Activated B cell treated with CpG ODN at 0.5 μM for 24 hours (primary cell): Measurements from ENCODE around the gene SYCP2. TPM values are rescaled to one million over a fixed set of nuclear protein-coding genes. Genes with fewer than 3 reads are reported as not detected.

ENCODE experiments used
- ATAC-seq: fragments of 200-7000 bp; cut with Tn5 transposase; one replicate; pipeline ENCODE4 v1.10.0; 2021; ENCODE audit warnings: low read depth, mild to moderate bottlenecking, moderate library complexity
- CTCF ChIA-PET: fragments of 350-600 bp; sonication (Branson Sonifier 250); formaldehyde crosslinking; loops from one replicate; lab custom pipeline; 2021; ENCODE audit warnings: antibody characterized with exemption; lab: Charles Lee
- POLR2A ChIA-PET: fragments of 350-600 bp; sonication (Branson Sonifier 250); formaldehyde crosslinking; loops from one replicate; lab custom pipeline; 2021; ENCODE audit warnings: antibody characterized with exemption; lab: Charles Lee
- DNase-seq: peaks from one replicate; pipeline ENCODE4 v3.0.0; 2022
- H3K27ac Mint-ChIP-seq: one replicate; pipeline ENCODE4 v1.8.0; 2020; ENCODE audit warnings: mixed read lengths
- H3K27me3 Mint-ChIP-seq: one replicate; pipeline ENCODE4 v1.8.0; 2021; ENCODE audit warnings: mixed read lengths
- H3K36me3 Mint-ChIP-seq: one replicate; pipeline ENCODE4 v1.8.0; 2021; ENCODE audit warnings: low read depth, mixed read lengths
- H3K4me1 Mint-ChIP-seq: one replicate; pipeline ENCODE4 v1.8.0; 2021; ENCODE audit warnings: mixed read lengths
- H3K4me3 Mint-ChIP-seq: one replicate; pipeline ENCODE4 v1.8.0; 2020; ENCODE audit warnings: mild to moderate bottlenecking, mixed read lengths
- H3K9me3 Mint-ChIP-seq: one replicate; pipeline ENCODE4 v1.8.0; 2020; ENCODE audit warnings: mixed read lengths
- CTCF ChIP-seq: fragments of 200-600 bp; IDR thresholded peaks from one replicate; pipeline ENCODE4 v1.8.0; 2022; ENCODE audit warnings: antibody characterized with exemption, mild to moderate bottlenecking
- intact Hi-C: fragments of 100-400 bp; cut with micrococcal nuclease; formaldehyde crosslinking; loops from one replicate; pipeline ENCODE4 v1.15.1; 2024
- total RNA-seq: library from RNA; stranded (reverse); gene quantifications from 2 replicates; pipeline ENCODE4 v1.2.3, GENCODE V29; 2022

Gene SYCP2
- total RNA-seq, 1 donor from 2014 or later, result 1.3 TPM

- no peaks in the 10 kb centered on the region for H3K9me3 Mint-ChIP-seq
- intact Hi-C loops, result no loop called here
- ATAC-seq, result no peak
- H3K4me1 Mint-ChIP-seq, result no peaks in the 10 kb centered on the region
- H3K36me3 Mint-ChIP-seq, result no peaks in the 10 kb centered on the region
- POLR2A ChIA-PET, result no interaction called here
- DNase-seq, result no peak
- H3K4me3 Mint-ChIP-seq, result no peak overlapping the region
- CTCF ChIA-PET, result no interaction called here
- no peak overlapping the region for H3K27ac Mint-ChIP-seq
- no peaks in the 10 kb centered on the region for H3K27me3 Mint-ChIP-seq
- TF ChIP-seq CTCF, result no peak
Measured at GRCh38 chr20:59971428-59971827, 38.0 kb upstream of the SYCP2 start.

GRCh38 chr20:59966428-59966827, 33.0 kb upstream of the SYCP2 start:
- no peak overlapping the region for H3K27ac Mint-ChIP-seq
- ATAC-seq (no peak), DNase-seq (no peak)
- ChIA-PET CTCF (no interaction called here), POLR2A (no interaction called here)
- intact Hi-C loops, result no loop called here
- TF ChIP-seq CTCF, result no peak
- no peaks in the 10 kb centered on the region for H3K36me3 Mint-ChIP-seq
- no peak overlapping the region for H3K4me3 Mint-ChIP-seq
- H3K9me3 Mint-ChIP-seq, result no peaks in the 10 kb centered on the region
- H3K27me3 Mint-ChIP-seq, result no peaks in the 10 kb centered on the region
- H3K4me1 Mint-ChIP-seq, result no peaks in the 10 kb centered on the region

- POLR2A ChIA-PET, result no interaction called here
- intact Hi-C loops, result no loop called here
Measured at GRCh38 chr20:59962155-59962554, 28.7 kb upstream of the SYCP2 start.

GRCh38 chr20:59961423-59961822, 28.0 kb upstream of the SYCP2 start:
- no peaks in the 10 kb centered on the region for H3K9me3 Mint-ChIP-seq
- no peak overlapping the region for H3K4me3 Mint-ChIP-seq
- ATAC-seq, result no peak
- POLR2A ChIA-PET, result no interaction called here
- intact Hi-C loops, result no loop called here
- TF ChIP-seq CTCF, result no peak
- H3K27me3 Mint-ChIP-seq, result no peaks in the 10 kb centered on the region
- H3K36me3 Mint-ChIP-seq, result no peaks in the 10 kb centered on the region
- H3K4me1 Mint-ChIP-seq, result no peaks in the 10 kb centered on the region
- no peak for DNase-seq
- CTCF ChIA-PET, result no interaction called here
- H3K27ac Mint-ChIP-seq, result no peak overlapping the region

More at GRCh38 chr20:59962155-59962554, 28.7 kb upstream of the SYCP2 start:
- Mint-ChIP-seq H3K27me3 (no peaks in the 10 kb centered on the region), H3K36me3 (no peaks in the 10 kb centered on the region), H3K4me3 (no peak overlapping the region), H3K9me3 (no peaks in the 10 kb centered on the region), H3K4me1 (no peaks in the 10 kb centered on the region), H3K27ac (no peak overlapping the region)
- CTCF ChIA-PET, result no interaction called here
- DNase-seq (no peak), ATAC-seq (no peak)
- TF ChIP-seq CTCF, result no peak

GRCh38 chr20:59958626-59959025, 25.2 kb upstream of the SYCP2 start:
- no peaks in the 10 kb centered on the region for H3K36me3 Mint-ChIP-seq
- no peaks in the 10 kb centered on the region for H3K4me1 Mint-ChIP-seq
- intact Hi-C loops, result no loop called here
- CTCF ChIA-PET, result no interaction called here
- H3K27me3 Mint-ChIP-seq, result no peaks in the 10 kb centered on the region
- no peak overlapping the region for H3K27ac Mint-ChIP-seq
- POLR2A ChIA-PET, result no interaction called here
- no peak overlapping the region for H3K4me3 Mint-ChIP-seq
- H3K9me3 Mint-ChIP-seq, result no peaks in the 10 kb centered on the region
- ATAC-seq (no peak), DNase-seq (no peak)
- TF ChIP-seq CTCF, result no peak
